HepG2 (cell line): ENCODE results near the gene CCNB1IP1. TPM values are rescaled to one million over a fixed set of nuclear protein-coding genes. Genes with fewer than 3 reads are reported as not detected.

Experiments
- ATF7-NPFF ChIP-seq: sonication (generic); formaldehyde crosslinking; IDR thresholded peaks from 2 replicates; pipeline ENCODE4 v1.8.1; 2023; ENCODE audit warnings: mild to moderate bottlenecking, low read depth, missing genetic modification reagents, moderate library complexity
- BCL3 ChIP-seq: sonication (generic); formaldehyde crosslinking; IDR thresholded peaks from 2 replicates; pipeline ENCODE4 v1.5.1; 2020; ENCODE audit warnings: mild to moderate bottlenecking, missing genetic modification reagents, moderate library complexity
- BCLAF1 ChIP-seq: fragments of 450-650 bp; IDR thresholded peaks from 2 replicates; pipeline ENCODE4 v1.6.1; 2017; ENCODE audit warnings: mild to moderate bottlenecking
- CSRNP1 ChIP-seq: sonication (generic); formaldehyde crosslinking; IDR thresholded peaks from 2 replicates; pipeline ENCODE4 v1.8.1; 2023; ENCODE audit warnings: mild to moderate bottlenecking, missing genetic modification reagents
- ELF1 ChIP-seq: sonication (generic); formaldehyde crosslinking; IDR thresholded peaks from 2 replicates; pipeline ENCODE4 v1.4.0; 2020; ENCODE audit warnings: missing genetic modification reagents
- FOXP4 ChIP-seq: sonication (generic); formaldehyde crosslinking; IDR thresholded peaks from 2 replicates; pipeline ENCODE4 v1.4.0; 2020; ENCODE audit warnings: missing genetic modification reagents
- IRF1 ChIP-seq: sonication (generic); formaldehyde crosslinking; IDR thresholded peaks from 2 replicates; pipeline ENCODE4 v1.4.0; 2020; ENCODE audit warnings: low read depth, mild to moderate bottlenecking, missing genetic modification reagents
- ZBED4 ChIP-seq: sonication (generic); formaldehyde crosslinking; IDR thresholded peaks from 2 replicates; pipeline ENCODE4 v1.4.0; 2020; ENCODE audit warnings: missing genetic modification reagents, borderline replicate concordance
- ZBTB14 ChIP-seq: sonication (generic); formaldehyde crosslinking; IDR thresholded peaks from 2 replicates; pipeline ENCODE4 v1.4.0; 2020; ENCODE audit warnings: missing genetic modification reagents
- ZKSCAN8 ChIP-seq: IDR thresholded peaks from 2 replicates; pipeline ENCODE4 v1.6.1; 2016; ENCODE audit warnings: borderline replicate concordance, missing genetic modification reagents, missing compliant biosample characterization
- ZNF326 ChIP-seq: sonication (generic); formaldehyde crosslinking; IDR thresholded peaks from 2 replicates; pipeline ENCODE4 v1.4.0; 2020; ENCODE audit warnings: missing genetic modification reagents, borderline replicate concordance
- ZNF564 ChIP-seq: sonication (generic); formaldehyde crosslinking; IDR thresholded peaks from 2 replicates; pipeline ENCODE4 v1.8.1; 2023; ENCODE audit warnings: mild to moderate bottlenecking, missing genetic modification reagents
- ZNF761 ChIP-seq: sonication (generic); formaldehyde crosslinking; conservative IDR thresholded peaks from 2 replicates; pipeline ENCODE4 v1.4.0; 2020; ENCODE audit warnings: mild to moderate bottlenecking, missing genetic modification reagents
- polyA plus RNA-seq, 8 experiments: library from polyadenylated mRNA; depleted of rRNA in 3 of 8; stranded (reverse) in 7 of 8; unstranded in 1 of 8; fragments of >200 nt; fragmentation: Illumina TruSeq in 4 of 8; extraction: Trizol in 4 of 8; gene quantifications; 2 replicates each; pipeline versions ENCODE4 v1.2.1 to v1.2.3, GENCODE V29; 2011 to 2016; ENCODE audit warnings: low read depth in 4 of 8, missing spikeins in 1 of 8, mixed read lengths in 1 of 8; ENCODE audit not compliant: insufficient read depth in 1 of 8
- total RNA-seq, 5 experiments: library from RNA; depleted of rRNA; stranded (reverse); fragments of >200 nt; fragmentation: Illumina TruSeq; extraction: Trizol; gene quantifications; 2 replicates each; pipeline ENCODE4 v1.2.3, GENCODE V29; 2016; ENCODE audit warnings: low read depth in 1 of 5

CCNB1IP1 gene
- total and polyA plus RNA-seq, 2 of the 13 experiments (the other 11 are each of a cell fraction or from before 2014, with no cell fraction given): 98.3 to 125 TPM

- TF ChIP-seq IRF1: 0 out of 2 replicates have a peak, but pooled peaks have one; percentile 46
- peak; percentile 92 for TF ChIP-seq BCL3 (CRISPR knock-in tag)
- peak; percentile 64 for TF ChIP-seq FOXP4 (CRISPR knock-in tag)
- TF ChIP-seq BCLAF1: no peak
- TF ChIP-seq ZNF326: no peak
- TF ChIP-seq ZBED4 (CRISPR knock-in tag): peak; percentile 64
- peak; percentile 81 for TF ChIP-seq ATF7-NPFF (CRISPR knock-in tag)
- peak; percentile 95 for TF ChIP-seq ZNF564 (CRISPR knock-in tag)
- peak; percentile 81; the same call in 1 of the 2 replicates for TF ChIP-seq ZNF761 (CRISPR knock-in tag)
- peak; percentile 77 for TF ChIP-seq ELF1 (CRISPR knock-in tag)
- peak; percentile 91; the same call in 1 of the 2 replicates for TF ChIP-seq ZKSCAN8 (CRISPR knock-in tag)
- TF ChIP-seq ZBTB14: peak; percentile 19; the same call in 1 of the 2 replicates
- TF ChIP-seq CSRNP1 (CRISPR knock-in tag): peak; percentile 80
These were observed 10.2 kb upstream of the CCNB1IP1 start, which contains the start of gene PARP2 (continued) for GRCh38 chr14:20343092-20343861.
